ENCODE results near the gene USP17L13. TPM values are rescaled to one million over a fixed set of nuclear protein-coding genes. Genes with fewer than 3 reads are reported as not detected.
"Not testable (repeated sequence)": the region's sequence is repeated elsewhere in the genome, so short reads cannot be mapped to it uniquely, and the experiment has no call there.

The USP17L13 gene
- total RNA-seq, 1 experiment from 2014 or later, result not detected

- H3F3A ChIP-seq (ENCODE audit: insufficient read depth, low read depth); BruUV-seq (replicated peaks); H3K79me2 ChIP-seq (ENCODE audit: low read depth); POLR2A ChIA-PET (ENCODE audit: unreplicated experiment); H3K4me3 ChIP-seq; H4K20me1 ChIP-seq (ENCODE audit: insufficient read depth); H3K4me1 ChIP-seq (replicated peaks; ENCODE audit: insufficient read depth); H3K4me2 ChIP-seq; intact Hi-C loops (cut with micrococcal nuclease; ENCODE audit: unreplicated experiment); H2AFZ ChIP-seq; DNase-seq; H3K27ac ChIP-seq; H3K27me3 ChIP-seq (ENCODE audit: insufficient read depth, low read depth); CTCF ChIA-PET; H3K36me3 ChIP-seq (ENCODE audit: low read depth); H3K9me3 ChIP-seq (ENCODE audit: insufficient read depth, low read depth); H3K9me2 ChIP-seq (ENCODE audit: insufficient read depth): not testable (repeated sequence)
Observed at GRCh38 chr4:9271719-9272118, 47.0 kb downstream of the USP17L13 start.

Other genes starting within 250 kb of the USP17L13 start
- not detected in 2 replicates for gene FAM90A26, start 54.5 kb upstream of the USP17L13 start, total RNA-seq (2021)
- gene USP17L10, start 14.2 kb upstream of the USP17L13 start, total RNA-seq (2021), result not detected in 2 replicates
- gene USP17L11, start 9.5 kb upstream of the USP17L13 start, total RNA-seq (2021), result not detected in 2 replicates
- not detected in 2 replicates for gene USP17L12, start 4.7 kb upstream of the USP17L13 start, total RNA-seq (2021)
- gene USP17L15, start 9.5 kb downstream of the USP17L13 start, total RNA-seq (2021), result not detected in 2 replicates
- not detected in 2 replicates for gene USP17L17, start 19.0 kb downstream of the USP17L13 start, total RNA-seq (2021)
- gene USP17L18, start 23.7 kb downstream of the USP17L13 start, total RNA-seq (2021), result not detected in 2 replicates
- gene USP17L19, start 28.5 kb downstream of the USP17L13 start, total RNA-seq (2021), result not detected in 2 replicates
- not detected in 2 replicates for gene USP17L20, start 33.2 kb downstream of the USP17L13 start, total RNA-seq (2021)
- not detected in 2 replicates for gene USP17L21, start 38.0 kb downstream of the USP17L13 start, total RNA-seq (2021)
- gene USP17L22, start 42.7 kb downstream of the USP17L13 start, total RNA-seq (2021), result not detected in 2 replicates
- gene USP17L24, start 100.3 kb downstream of the USP17L13 start, total RNA-seq (2021), result not detected in 2 replicates
- gene USP17L25, start 105.0 kb downstream of the USP17L13 start, total RNA-seq (2021), result not detected in 2 replicates
- not detected in 2 replicates for gene USP17L26, start 109.8 kb downstream of the USP17L13 start, total RNA-seq (2021)
- gene USP17L5, start 114.5 kb downstream of the USP17L13 start, total RNA-seq (2021), result not detected in 2 replicates
- gene USP17L27, start 119.3 kb downstream of the USP17L13 start, total RNA-seq (2021), result not detected in 2 replicates
- gene USP17L28, start 124.0 kb downstream of the USP17L13 start, total RNA-seq (2021), result not detected in 2 replicates
- gene USP17L29, start 128.7 kb downstream of the USP17L13 start, total RNA-seq (2021), result not detected in 2 replicates
- gene USP17L30, start 138.2 kb downstream of the USP17L13 start, total RNA-seq (2021), result not detected in 2 replicates
- gene DEFB131A, start 219.5 kb downstream of the USP17L13 start, total RNA-seq (2021), result not detected in 2 replicates